IMR-90 (cell line): ENCODE measurements around the gene OMD. TPM values are rescaled to one million over a fixed set of nuclear protein-coding genes. Genes with fewer than 3 reads are reported as not detected.
A peak's percentile ranks its signal among the peaks of the same experiment; 100 is the strongest.

Experiments
- ATAC-seq: fragments of 200-7000 bp; cut with Tn5 transposase; 2 replicates; pipeline ENCODE4 v1.9.1; 2020; ENCODE audit warnings: low read depth, mild to moderate bottlenecking, moderate library complexity
- BruUV-seq: library from RNA; stranded (reverse); fragments of 400-500 nt; replicated peaks from 2 replicates; lab custom pipeline; 2021; lab: Mats Ljungman, UMichigan
- CTCF ChIA-PET: fragments of 300-600 bp; formaldehyde crosslinking; extraction: SDS; loops from one replicate; lab custom pipeline; 2021; ENCODE audit warnings: antibody characterized with exemption; lab: Yijun Ruan, JAX
- POLR2A ChIA-PET: fragments of 300-600 bp; sonication (Branson Sonifier 250); formaldehyde crosslinking; loops from one replicate; lab custom pipeline; 2022; ENCODE audit warnings: antibody characterized with exemption; ENCODE audit not compliant: unreplicated experiment; lab: Charles Lee
- DNase-seq: peaks from one replicate; pipeline ENCODE4 v3.0.0; 2013
- H2AFZ ChIP-seq: replicated peaks from 2 replicates; pipeline ENCODE3; 2013; ENCODE audit warnings: low read length, mild to moderate bottlenecking; ENCODE audit not compliant: poor library complexity
- H2AK5ac ChIP-seq: 2 replicates; pipeline ENCODE4 v1.6.1; 2013; ENCODE audit warnings: low read depth, low read length, inconsistent platforms
- H2AK9ac ChIP-seq: replicated peaks from 2 replicates; pipeline ENCODE3; 2013; ENCODE audit warnings: mild to moderate bottlenecking, low read depth, low read length, moderate library complexity; ENCODE audit not compliant: poor library complexity
- H2BK120ac ChIP-seq: 2 replicates; pipeline ENCODE4 v1.6.1; 2013; ENCODE audit warnings: low read depth, low read length, inconsistent platforms
- H2BK15ac ChIP-seq: 3 replicates; pipeline ENCODE4 v1.6.1; 2013; ENCODE audit warnings: low read depth, low read length, inconsistent platforms
- H2BK20ac ChIP-seq: 2 replicates; pipeline ENCODE4 v1.6.1; 2013; ENCODE audit warnings: low read depth, mild to moderate bottlenecking, inconsistent platforms, low read length, moderate library complexity
- H2BK5ac ChIP-seq: 2 replicates; pipeline ENCODE4 v1.6.1; 2013; ENCODE audit warnings: mild to moderate bottlenecking, low read depth, low read length, inconsistent platforms; ENCODE audit not compliant: poor library complexity, severe bottlenecking
- H3K14ac ChIP-seq: replicated peaks from 2 replicates; pipeline ENCODE4 v1.6.1; 2013; ENCODE audit warnings: low read depth, low read length, inconsistent platforms
- H3K18ac ChIP-seq: 2 replicates; pipeline ENCODE4 v1.6.1; 2013; ENCODE audit warnings: low read depth, low read length, control low read depth
- H3K23ac ChIP-seq: 2 replicates; pipeline ENCODE4 v1.6.1; 2013; ENCODE audit warnings: low read depth, low read length, inconsistent platforms
- H3K27ac ChIP-seq: 2 replicates; pipeline ENCODE4 v1.5.1; 2013; ENCODE audit warnings: mild to moderate bottlenecking, control low read depth, low read length; ENCODE audit not compliant: insufficient read depth
- H3K27me3 ChIP-seq: 2 replicates; pipeline ENCODE4 v1.6.1; 2013; ENCODE audit warnings: low read length; ENCODE audit not compliant: control insufficient read depth, insufficient read depth
- H3K36me3 ChIP-seq: 2 replicates; pipeline ENCODE4 v1.6.1; 2013; ENCODE audit warnings: low read length, mixed read lengths; ENCODE audit not compliant: control insufficient read depth, insufficient read depth
- H3K4ac ChIP-seq: 2 replicates; pipeline ENCODE4 v1.6.1; 2013; ENCODE audit warnings: low read depth, low read length, inconsistent platforms
- H3K4me1 ChIP-seq: 2 replicates; pipeline ENCODE4 v1.6.1; 2013; ENCODE audit warnings: low read length, mixed read lengths; ENCODE audit not compliant: control insufficient read depth, insufficient read depth
- H3K4me2 ChIP-seq: 2 replicates; pipeline ENCODE4 v1.6.1; 2013; ENCODE audit warnings: low read depth, mild to moderate bottlenecking, control low read depth, low read length, moderate library complexity
- H3K4me3 ChIP-seq: 2 replicates; pipeline ENCODE4 v1.5.1; 2013; ENCODE audit warnings: low read depth, mild to moderate bottlenecking, control low read depth, low read length, moderate library complexity; ENCODE audit not compliant: insufficient read depth
- H3K56ac ChIP-seq: 2 replicates; pipeline ENCODE4 v1.6.1; 2013; ENCODE audit warnings: low read length, inconsistent platforms; ENCODE audit not compliant: insufficient read depth; ENCODE audit errors: extremely low read depth
- H3K79me1 ChIP-seq, 2 experiments: 2 replicates each; pipeline ENCODE4 v1.6.1; 2013; ENCODE audit warnings: low read length in 2 of 2, inconsistent platforms in 1 of 2, low read depth in 1 of 2
- H3K9ac ChIP-seq: 2 replicates; pipeline ENCODE4 v1.6.1; 2013; ENCODE audit warnings: low read depth, low read length, control low read depth
- H3K9me1 ChIP-seq: 2 replicates; pipeline ENCODE4 v1.6.1; 2013; ENCODE audit warnings: low read length, inconsistent platforms; ENCODE audit not compliant: insufficient read depth
- H3K9me3 ChIP-seq: 2 replicates; pipeline ENCODE4 v1.6.1; 2013; ENCODE audit warnings: low read length; ENCODE audit not compliant: control insufficient read depth, insufficient read depth
- H4K20me1 ChIP-seq: 2 replicates; pipeline ENCODE4 v1.6.1; 2013; ENCODE audit warnings: low read length, inconsistent platforms; ENCODE audit not compliant: insufficient read depth
- H4K5ac ChIP-seq: 2 replicates; pipeline ENCODE4 v1.6.1; 2013; ENCODE audit warnings: mild to moderate bottlenecking, low read depth, low read length, control low read depth
- H4K8ac ChIP-seq, 2 experiments: 2 replicates each; pipeline ENCODE4 v1.6.1; 2013; ENCODE audit warnings: low read depth in 2 of 2, low read length in 2 of 2, control low read depth in 1 of 2, inconsistent platforms in 1 of 2
- H4K91ac ChIP-seq: 2 replicates; pipeline ENCODE4 v1.6.1; 2013; ENCODE audit warnings: low read depth, low read length, inconsistent platforms; ENCODE audit not compliant: insufficient read depth
- CTCF ChIP-seq: conservative IDR thresholded peaks from 2 replicates; pipeline ENCODE4 v1.5.1; 2012; ENCODE audit warnings: mild to moderate bottlenecking, low read depth, low read length, improper control_type of control experiment
- MAZ ChIP-seq: IDR thresholded peaks from 2 replicates; pipeline ENCODE4 v1.6.1; 2012; ENCODE audit warnings: low read depth, mild to moderate bottlenecking, low read length, improper control_type of control experiment, moderate library complexity, borderline replicate concordance
- NFE2L2 ChIP-seq: fragments of 150-350 bp; IDR thresholded peaks from 2 replicates; pipeline ENCODE4 v1.6.1; 2016; ENCODE audit warnings: low read depth, mild to moderate bottlenecking, low read length
- RAD21 ChIP-seq: IDR thresholded peaks from 2 replicates; pipeline ENCODE4 v1.6.1; 2012; ENCODE audit warnings: low read length, improper control_type of control experiment
- SMC3 ChIP-seq: fragments of 150-350 bp; IDR thresholded peaks from 2 replicates; pipeline ENCODE4 v1.6.1; 2016; ENCODE audit warnings: low read depth, mild to moderate bottlenecking, antibody characterized with exemption, low read length, moderate library complexity
- USF2 ChIP-seq: fragments of 150-350 bp; IDR thresholded peaks from 2 replicates; pipeline ENCODE4 v1.6.1; 2017; ENCODE audit warnings: mild to moderate bottlenecking, antibody characterized with exemption, low read length, low read depth
- WGBS, 2 experiments: methylation state at CpG; one replicate each; pipeline versions ENCODE4 v1.1.5 to v1.1.7; 2013; ENCODE audit warnings: missing lambda C conversion rate in 2 of 2; ENCODE audit not compliant: insufficient read length in 1 of 2; ENCODE audit errors: extremely low coverage in 2 of 2; 5-methylcytosine and 5-hydroxymethylcytosine counted together
- dilution Hi-C: fragments of 300-500 bp; cut with HindIII; formaldehyde crosslinking; loops from one replicate; pipeline ENCODE4 v1.14.3; 2018; ENCODE audit warnings: low sequenced_read_pairs; ENCODE audit not compliant: unreplicated experiment
- in situ Hi-C: fragments of 300-500 bp; cut with MboI; formaldehyde crosslinking; loops from 3 replicates; pipeline ENCODE4 v1.14.3; 2019; ENCODE audit warnings: low sequenced_read_pairs, inconsistent platforms, mixed read lengths
- intact Hi-C: fragments of 100-400 bp; cut with micrococcal nuclease; formaldehyde crosslinking; loops from 2 replicates; pipeline ENCODE4 v1.10.0; 2022
- polyA plus RNA-seq, 3 experiments: library from polyadenylated mRNA; depleted of rRNA; stranded (reverse); fragments of >200 nt; gene quantifications; 2 replicates each; pipeline ENCODE4 v1.2.3, GENCODE V29; 2012; ENCODE audit warnings: low replicate concordance in 1 of 3
- total RNA-seq: library from RNA; depleted of rRNA; stranded (reverse); fragments of >200 nt; gene quantifications from 2 replicates; pipeline ENCODE4 v1.2.3, GENCODE V29; 2012

OMD gene
- total and polyA plus RNA-seq, 2 of the 4 experiments (the other 2 are of a cell fraction) = not detected

- TF ChIP-seq SMC3 = no peak
- TF ChIP-seq MAZ = no peak
These were observed 15.9 kb upstream of the OMD start (continued) for GRCh38 chr9:92439921-92440750.

GRCh38 chr9:92438900-92439526 lies 14.7 kb upstream of the OMD start:
- no peak overlapping the region for H3K4me2 ChIP-seq
- in situ Hi-C loops = loop anchor here (5.0 to 10.0 kb wide), 3 partner anchors 107 to 304 kb away; no protein-coding TSS in a partner anchor
- dilution Hi-C loops = no loop called here

More at GRCh38 chr9:92438900-92439526, 14.7 kb upstream of the OMD start:
- Histone ChIP-seq H3K36me3 (no peaks in the 10 kb centered on the region), H3K14ac (no peak overlapping the region), H3K4me3 (no peak overlapping the region), H3K4me1 (peaks cover 2% of the 10 kb centered on the region; the same call in 1 of the 2 replicates), H4K8ac (no peak overlapping the region), H3K56ac (no peak overlapping the region), H3K79me1 (no peaks in the 10 kb centered on the region), H2BK120ac (no peak overlapping the region), H2BK5ac (no peak overlapping the region), H3K9ac (no peak overlapping the region; the same call in 1 of the 2 replicates), H3K18ac (no peak overlapping the region; the same call in 1 of the 2 replicates), H3K27ac (no peak overlapping the region), H3K9me1 (no peaks in the 10 kb centered on the region), H2AK5ac (no peak overlapping the region), H3K23ac (no peak overlapping the region), H3K9me3 (no peaks in the 10 kb centered on the region), H3K27me3 (no peaks in the 10 kb centered on the region), H2BK15ac (no peak overlapping the region), H2BK20ac (no peak overlapping the region), H2AFZ (no peak overlapping the region), H3K4ac (no peak overlapping the region), H4K20me1 (no peaks in the 10 kb centered on the region), H2AK9ac (no peak overlapping the region), H4K5ac (no peak overlapping the region), H4K91ac (no peak overlapping the region)
- no peak for ATAC-seq
- intact Hi-C loops = loop anchor here (1.0 to 2.0 kb wide), 3 partner anchors 96 to 300 kb away; no protein-coding TSS in a partner anchor
- CTCF ChIA-PET = interaction anchor here (1.0 to 1.6 kb wide), 4 partner anchors 20 to 352 kb away, joined by 3 to 5 read pairs (median 4); partner anchors contain the start of gene CENPP
- peak; percentile 53 for DNase-seq
- 100% methylated on average over 2 of the region's 5 CpGs; no CpG with 5 or more reads in 1 of the 2 experiments for WGBS, 2 experiments
- BruUV-seq = no TSS peak
- POLR2A ChIA-PET = no interaction called here
- TF ChIP-seq NFE2L2 (no peak), CTCF (peak; percentile 57), SMC3 (peak; percentile 55), RAD21 (peak; percentile 66), USF2 (no peak)
